ENCODE measurements around the gene HIVEP3.

GRCh38 chr1:41777695-41778094 lies 141.0 kb downstream of the HIVEP3 start:
- TF ChIP-seq CTCF (IDR thresholded peaks at IDR 0.05) (no peak), POLR2A (IDR thresholded peaks at IDR 0.05; ENCODE audit: low read depth) (no peak), POLR2AphosphoS5 (IDR thresholded peaks at IDR 0.05) (no peak)
